ENCODE data around the gene DCTPP1. TPM values are rescaled to one million over a fixed set of nuclear protein-coding genes. Genes with fewer than 3 reads are reported as not detected.

DCTPP1 gene
- total and polyA plus RNA-seq, 2 of the 13 experiments (the other 11 are each of a cell fraction or from before 2014, with no cell fraction given), result 54.8 to 74.4 TPM

DNA sequence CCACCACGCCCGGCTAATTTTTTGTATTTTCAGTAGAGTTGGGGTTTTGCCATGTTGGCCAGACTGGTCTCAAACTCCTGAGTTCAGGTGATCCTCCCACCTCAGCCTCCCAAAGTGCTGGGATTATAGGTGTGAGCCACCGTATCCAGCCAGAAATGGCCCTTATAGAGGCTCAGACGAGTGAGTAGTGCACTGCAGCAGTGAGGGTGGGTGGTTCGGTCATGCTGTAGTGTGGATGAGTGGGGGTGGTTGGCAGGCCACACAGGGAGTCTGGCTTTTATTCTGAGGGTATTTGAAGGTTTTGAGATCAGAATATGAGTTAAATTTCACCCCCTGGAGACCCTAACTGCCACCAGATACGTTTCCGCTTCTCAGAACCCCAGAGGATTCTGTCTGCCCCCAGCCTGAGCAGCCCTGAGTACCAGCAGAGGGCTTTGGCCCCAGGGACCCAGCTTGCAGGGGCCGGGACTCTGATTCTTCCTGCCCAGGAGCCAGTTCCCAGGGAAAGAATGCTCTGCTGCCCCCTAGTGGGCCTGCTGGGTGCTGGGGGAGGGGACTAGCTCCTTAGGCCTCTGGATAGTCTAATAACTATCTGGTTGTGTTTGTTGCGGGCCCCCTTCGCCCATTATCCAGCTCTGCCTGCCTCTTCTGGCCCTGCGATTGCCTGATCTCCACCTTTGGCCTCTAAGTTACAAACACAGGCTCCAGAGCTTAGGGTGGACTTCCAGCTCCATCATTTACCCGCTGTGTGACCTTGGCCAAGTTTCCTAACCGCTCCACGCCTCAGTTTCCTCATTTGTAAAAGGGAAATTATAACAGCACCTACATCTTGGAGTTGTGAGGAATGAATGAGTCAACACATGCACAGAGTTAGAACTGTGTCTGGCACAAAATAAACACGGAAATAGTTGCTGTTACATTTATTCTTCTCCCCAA lies 20.4 kb downstream of the DCTPP1 start (continued):
- TF ChIP-seq RERE (CRISPR knock-in tag; IDR thresholded peaks at IDR 0.05; ENCODE audit: low read depth) (no peak), MED8 (CRISPR knock-in tag; IDR thresholded peaks at IDR 0.05; ENCODE audit: insufficient replicate concordance) (no peak), CREM (IDR thresholded peaks at IDR 0.05) (no peak), CREM (CRISPR knock-in tag; IDR thresholded peaks at IDR 0.05) (no peak), ZFP37 (CRISPR knock-in tag; IDR thresholded peaks at IDR 0.05; ENCODE audit: borderline replicate concordance) (peak; percentile 33; the same call in 1 of the 2 replicates), IRF2 (CRISPR knock-in tag; IDR thresholded peaks at IDR 0.05) (no peak), ZNF17 (CRISPR knock-in tag; IDR thresholded peaks at IDR 0.05) (no peak), ZBTB7B (CRISPR knock-in tag; IDR thresholded peaks at IDR 0.05) (peak; percentile 86), MAF1 (CRISPR knock-in tag; IDR thresholded peaks at IDR 0.05; ENCODE audit: borderline replicate concordance) (no peak), ZNF577 (CRISPR knock-in tag; IDR thresholded peaks at IDR 0.05; ENCODE audit: borderline replicate concordance, low read depth) (no peak), ZNF670 (CRISPR knock-in tag; IDR thresholded peaks at IDR 0.05; ENCODE audit: borderline replicate concordance) (no peak)
- TF ChIP-seq, protein P1, sequence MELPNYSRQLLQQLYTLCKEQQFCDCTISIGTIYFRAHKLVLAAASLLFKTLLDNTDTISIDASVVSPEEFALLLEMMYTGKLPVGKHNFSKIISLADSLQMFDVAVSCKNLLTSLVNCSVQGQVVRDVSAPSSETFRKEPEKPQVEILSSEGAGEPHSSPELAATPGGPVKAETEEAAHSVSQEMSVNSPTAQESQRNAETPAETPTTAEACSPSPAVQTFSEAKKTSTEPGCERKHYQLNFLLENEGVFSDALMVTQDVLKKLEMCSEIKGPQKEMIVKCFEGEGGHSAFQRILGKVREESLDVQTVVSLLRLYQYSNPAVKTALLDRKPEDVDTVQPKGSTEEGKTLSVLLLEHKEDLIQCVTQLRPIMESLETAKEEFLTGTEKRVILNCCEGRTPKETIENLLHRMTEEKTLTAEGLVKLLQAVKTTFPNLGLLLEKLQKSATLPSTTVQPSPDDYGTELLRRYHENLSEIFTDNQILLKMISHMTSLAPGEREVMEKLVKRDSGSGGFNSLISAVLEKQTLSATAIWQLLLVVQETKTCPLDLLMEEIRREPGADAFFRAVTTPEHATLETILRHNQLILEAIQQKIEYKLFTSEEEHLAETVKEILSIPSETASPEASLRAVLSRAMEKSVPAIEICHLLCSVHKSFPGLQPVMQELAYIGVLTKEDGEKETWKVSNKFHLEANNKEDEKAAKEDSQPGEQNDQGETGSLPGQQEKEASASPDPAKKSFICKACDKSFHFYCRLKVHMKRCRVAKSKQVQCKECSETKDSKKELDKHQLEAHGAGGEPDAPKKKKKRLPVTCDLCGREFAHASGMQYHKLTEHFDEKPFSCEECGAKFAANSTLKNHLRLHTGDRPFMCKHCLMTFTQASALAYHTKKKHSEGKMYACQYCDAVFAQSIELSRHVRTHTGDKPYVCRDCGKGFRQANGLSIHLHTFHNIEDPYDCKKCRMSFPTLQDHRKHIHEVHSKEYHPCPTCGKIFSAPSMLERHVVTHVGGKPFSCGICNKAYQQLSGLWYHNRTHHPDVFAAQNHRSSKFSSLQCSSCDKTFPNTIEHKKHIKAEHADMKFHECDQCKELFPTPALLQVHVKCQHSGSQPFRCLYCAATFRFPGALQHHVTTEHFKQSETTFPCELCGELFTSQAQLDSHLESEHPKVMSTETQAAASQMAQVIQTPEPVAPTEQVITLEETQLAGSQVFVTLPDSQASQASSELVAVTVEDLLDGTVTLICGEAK (IDR thresholded peaks at IDR 0.05), result no peak
- TF ChIP-seq, protein P1 (CRISPR knock-in tag; IDR thresholded peaks at IDR 0.05), result peak; percentile 8; the same call in 1 of the 2 replicates

All from HepG2 (cell line).